DMS153 treated with DMSO at 0.1 percent for 48 hours (cell line): ENCODE data around the gene KIF2A.
"Not testable (repeated sequence)": the region's sequence is repeated elsewhere in the genome, so short reads cannot be mapped to it uniquely, and the experiment has no call there.

Experiments
- DNase-seq: peaks from one replicate; lab custom pipeline; 2025; ENCODE audit not compliant: unreplicated experiment; lab: John Stamatoyannopoulos, UW

KIF2A gene

DNA sequence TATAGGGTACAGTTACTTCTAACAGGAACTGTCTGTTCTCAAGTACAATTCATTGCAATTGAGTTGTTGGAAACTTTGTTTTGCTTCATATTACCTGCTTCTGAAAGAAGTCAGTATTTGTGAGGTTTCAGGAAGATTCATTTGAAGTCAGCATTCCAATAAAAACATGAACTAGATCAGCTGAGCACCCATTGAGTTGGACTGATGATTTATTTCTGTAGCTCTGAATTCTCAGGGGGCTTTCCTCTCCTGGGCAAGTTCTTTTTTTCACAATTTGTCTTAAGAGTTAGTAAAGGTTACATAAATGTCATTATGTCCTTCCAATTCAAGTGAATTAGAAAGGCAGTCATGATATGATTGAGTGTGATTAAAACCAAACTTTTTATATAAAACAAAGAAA lies 16.2 kb upstream of the KIF2A start:
- no peak for DNase-seq

DNA sequence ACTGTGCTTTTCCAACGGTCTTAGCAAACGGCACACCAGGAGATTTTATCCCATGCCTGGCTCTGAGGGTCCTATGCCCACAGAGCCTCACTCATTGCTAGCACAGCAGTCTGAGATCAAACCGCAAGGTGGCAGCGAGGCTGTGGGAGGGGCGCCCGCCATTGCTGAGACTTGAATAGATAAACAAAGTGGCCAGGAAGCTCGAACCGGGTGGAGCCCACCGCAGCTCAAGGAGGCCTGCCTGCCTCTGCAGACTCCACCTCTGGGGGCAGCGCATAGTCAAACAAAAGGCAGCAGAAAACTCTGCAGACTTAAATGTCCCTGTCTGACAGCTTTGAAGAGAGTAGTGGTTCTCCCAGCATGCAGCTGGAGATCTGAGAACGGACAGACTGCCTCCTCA lies 14.2 kb upstream of the KIF2A start:
- not testable (repeated sequence) for DNase-seq

DNA sequence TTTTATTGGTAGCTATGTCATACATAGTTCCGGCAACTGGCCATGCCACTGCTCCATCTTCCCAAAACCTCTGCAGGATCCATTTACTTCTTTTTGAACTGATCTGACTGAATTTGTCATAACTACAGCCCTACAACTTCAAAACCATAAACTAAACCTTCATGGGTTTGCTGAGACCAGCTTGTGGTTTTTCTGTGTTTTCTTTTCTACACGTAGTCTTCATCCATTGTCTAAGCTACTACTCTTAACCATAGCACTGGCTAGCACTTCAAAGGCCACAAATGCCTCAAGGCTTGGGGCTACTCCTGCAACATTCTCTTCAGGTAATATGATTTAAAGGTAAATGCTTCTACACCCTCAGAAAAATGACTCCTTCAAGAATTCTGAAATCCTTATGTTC lies 9.0 kb upstream of the KIF2A start:
- DNase-seq = no peak

DNA sequence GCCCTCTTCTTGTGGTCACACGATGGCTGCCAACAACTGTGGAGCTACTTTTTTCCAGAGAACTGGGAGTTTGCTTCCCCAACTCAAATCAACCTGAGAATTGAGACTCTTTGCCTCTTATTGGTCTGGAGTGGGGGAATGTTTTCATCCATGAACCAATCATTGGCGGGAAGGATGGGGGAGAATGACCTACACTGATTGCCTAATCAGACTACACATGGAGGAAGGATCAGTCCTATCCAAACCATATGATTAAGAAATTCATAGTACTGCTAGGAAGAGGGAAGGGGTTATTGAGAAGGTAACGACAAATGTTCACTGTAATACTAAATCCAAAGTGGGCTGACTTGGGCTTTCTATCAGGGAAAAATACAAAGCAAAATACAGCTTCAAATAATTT lies 7.9 kb upstream of the KIF2A start:
- no peak for DNase-seq

DNA sequence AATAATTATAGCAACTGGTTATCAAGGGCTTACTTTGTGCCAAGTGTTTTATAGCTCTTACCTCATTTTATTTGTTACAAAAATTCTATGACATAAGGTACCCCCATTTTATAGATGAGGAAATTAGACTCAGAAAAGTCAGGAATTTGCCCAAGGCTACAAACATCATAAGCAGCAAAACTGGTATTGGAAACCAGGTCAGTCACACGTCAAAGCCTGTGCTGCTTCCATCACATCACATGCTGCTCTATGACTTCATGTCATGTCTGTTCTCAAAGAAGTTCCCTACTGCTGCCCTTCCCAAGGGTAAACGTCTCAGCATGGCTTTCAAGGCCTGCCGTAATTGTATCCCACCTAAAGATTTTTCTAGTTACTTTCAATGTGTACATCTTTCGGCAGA lies 6.9 kb upstream of the KIF2A start:
- no peak for DNase-seq

DNA sequence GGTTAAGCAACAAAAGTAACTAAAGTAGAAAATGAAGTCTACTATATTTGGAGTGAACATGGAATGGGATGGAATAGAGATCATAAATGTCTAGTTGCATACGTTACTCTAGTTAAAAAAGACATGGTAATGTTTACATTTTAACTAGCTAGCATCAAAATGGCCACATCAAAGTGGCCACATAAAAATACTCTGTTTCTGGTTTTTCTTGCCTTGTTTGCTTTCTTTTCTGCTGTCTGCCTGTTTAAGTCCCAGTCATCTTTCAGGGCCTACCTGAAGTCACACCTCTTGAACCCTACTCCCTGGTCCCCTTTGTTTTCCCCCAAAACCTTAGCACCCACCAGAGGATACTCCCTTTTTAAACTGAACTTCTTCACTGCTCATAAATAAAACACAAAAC lies 6.4 kb upstream of the KIF2A start:
- DNase-seq = no peak

DNA sequence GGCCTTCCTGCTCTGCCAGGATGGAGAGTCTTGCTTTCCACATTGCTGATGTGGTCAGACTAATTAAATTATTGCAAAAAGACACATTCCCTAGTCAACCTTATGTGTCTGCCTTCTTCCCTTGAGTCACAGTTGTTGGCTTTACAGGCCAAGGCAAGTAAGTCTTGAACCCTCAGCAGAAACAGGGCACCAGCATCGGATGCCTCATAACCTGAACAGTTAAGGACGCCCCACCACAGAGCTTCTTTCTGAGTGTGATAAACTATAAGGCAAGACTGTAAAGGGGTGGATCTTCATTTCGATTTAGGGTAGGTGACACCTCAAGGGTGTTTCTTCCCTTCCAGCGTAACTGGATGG lies 670 bp upstream of the KIF2A start:
- DNase-seq = no peak

DNA sequence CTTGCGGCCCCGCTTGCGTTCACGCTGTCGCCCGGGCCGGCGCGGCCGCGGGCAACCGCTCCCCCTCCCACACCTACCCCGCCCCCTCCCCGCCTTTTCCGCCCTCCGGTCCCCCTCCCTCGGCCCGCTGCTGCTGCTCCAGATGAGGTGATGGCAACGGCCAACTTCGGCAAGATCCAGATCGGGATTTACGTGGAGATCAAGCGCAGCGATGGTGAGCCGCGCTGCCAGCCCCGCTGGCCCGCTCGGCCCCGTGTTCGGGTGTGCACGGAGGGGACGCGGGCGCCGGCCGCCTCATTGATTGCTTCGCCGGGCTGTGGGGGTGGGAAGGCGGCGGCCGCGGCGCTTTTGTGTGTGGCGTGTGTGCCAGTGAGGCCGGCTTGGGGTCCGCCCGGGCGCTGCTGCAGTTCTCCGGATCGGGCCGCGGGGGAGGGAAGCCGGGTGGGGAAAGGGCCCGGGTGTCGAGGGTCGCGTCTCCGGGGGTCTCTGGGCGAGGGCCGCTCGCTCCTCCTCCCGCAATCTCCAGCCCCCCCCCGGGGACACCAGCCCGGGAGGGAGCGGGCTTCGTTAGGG lies 403 bp downstream of the KIF2A start:
- no peak for DNase-seq

DNA sequence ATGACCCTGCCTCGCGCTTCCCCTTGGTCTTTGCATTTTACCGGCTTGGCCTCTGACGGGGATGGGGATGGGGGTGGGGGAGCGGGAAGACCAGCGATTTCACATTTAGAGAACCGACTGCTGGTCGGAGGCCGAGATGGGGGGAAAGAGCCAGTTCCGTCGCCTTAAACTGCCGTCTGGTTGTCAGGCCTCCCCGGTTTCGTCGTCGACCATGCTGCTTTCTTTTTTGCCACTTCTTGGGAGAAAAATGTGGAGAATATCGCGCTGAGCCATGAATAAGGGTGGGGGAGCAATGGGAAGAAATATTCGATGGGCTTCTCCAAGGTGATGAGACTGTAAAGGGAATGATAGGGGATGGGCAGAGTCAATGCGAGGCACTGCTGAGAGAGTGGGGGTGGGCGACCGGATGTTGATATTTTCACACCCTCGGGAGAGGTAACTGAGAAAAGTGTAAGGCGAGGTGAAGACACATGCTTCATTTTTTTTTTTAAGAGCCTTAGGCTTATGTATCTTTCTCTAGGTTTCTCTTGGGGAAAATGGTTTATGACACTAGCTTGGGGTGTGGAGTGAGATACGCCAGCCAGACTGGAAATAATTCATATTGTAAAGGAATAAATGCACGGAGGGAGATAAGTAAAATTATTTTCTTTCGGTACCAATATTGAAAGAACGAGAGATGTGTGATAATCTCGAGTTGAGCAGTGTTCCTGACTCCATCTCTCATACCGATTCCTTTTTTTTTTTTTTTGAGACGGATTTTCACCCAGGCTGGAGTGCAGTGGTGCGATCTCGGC lies 1.1 kb downstream of the KIF2A start:
- no peak for DNase-seq

DNA sequence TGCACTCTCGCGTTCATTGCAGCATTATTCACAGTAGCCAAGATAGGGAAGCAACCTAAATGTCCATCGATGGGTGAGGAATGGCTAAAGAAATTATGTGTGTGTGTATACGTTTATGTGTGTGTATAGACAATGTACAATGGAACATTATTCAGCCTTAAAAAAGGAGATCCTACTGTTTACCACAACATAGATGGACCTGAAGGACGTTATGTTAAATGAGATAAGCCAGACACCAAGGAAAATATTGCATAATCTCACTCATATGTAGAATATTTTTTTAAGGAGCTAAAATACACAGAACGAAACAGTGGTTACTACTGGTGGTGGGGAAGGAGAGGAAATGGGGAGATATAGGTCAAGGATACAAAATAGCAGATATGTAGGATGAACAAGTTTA lies 2.4 kb downstream of the KIF2A start:
- no peak for DNase-seq

DNA sequence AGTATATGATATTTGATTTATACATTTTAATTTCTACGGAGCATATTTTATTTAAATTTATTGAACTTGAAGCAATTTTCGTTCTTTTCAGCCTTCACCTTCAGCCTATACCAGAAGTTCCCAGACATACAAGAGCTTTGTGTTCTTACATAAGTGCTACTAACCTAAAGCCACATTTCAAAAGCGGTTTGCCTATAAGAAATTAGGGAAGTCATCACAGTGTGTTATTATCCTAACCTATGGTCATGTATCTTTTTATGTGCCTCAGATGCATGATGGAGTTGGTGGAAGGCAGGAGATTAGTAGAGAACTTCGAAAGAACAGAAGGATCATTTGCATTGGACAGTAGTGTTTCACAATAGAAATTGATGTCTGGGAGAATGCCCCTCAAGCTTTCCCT lies 3.1 kb downstream of the KIF2A start:
- DNase-seq = no peak

DNA sequence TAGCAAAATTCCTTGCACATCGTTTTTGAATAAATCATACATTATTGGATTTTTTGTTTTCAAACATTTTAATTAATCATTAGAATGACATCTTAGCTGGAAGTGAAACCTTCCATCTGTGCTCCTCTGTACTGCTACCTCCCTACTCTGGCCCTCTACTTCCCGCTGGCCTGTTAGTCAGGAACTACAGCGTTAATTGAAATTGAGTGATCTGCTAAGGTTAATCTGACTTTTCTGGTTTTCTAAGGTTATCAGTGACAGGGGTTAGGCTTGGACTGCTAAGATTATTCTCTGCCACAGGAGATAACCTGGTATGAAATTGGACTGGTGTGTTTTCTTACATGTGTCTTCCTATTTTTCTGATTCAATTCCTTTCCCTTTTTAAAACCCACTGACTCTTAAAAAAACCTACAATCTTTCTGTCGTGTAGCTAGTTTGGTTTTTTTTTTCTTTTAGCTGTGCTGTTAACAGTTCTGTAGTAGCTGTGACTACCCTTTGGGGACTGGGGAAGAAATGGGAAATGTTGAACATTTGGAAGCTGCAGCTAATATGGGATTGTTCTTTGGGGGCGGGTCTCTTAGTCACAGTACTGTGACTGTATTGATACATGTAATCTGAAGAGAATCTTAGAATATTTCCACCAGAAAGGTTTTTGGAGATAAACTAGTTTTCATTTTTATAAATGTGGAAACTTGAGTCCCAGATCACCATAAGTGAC lies 4.6 kb downstream of the KIF2A start:
- no peak for DNase-seq

DNA sequence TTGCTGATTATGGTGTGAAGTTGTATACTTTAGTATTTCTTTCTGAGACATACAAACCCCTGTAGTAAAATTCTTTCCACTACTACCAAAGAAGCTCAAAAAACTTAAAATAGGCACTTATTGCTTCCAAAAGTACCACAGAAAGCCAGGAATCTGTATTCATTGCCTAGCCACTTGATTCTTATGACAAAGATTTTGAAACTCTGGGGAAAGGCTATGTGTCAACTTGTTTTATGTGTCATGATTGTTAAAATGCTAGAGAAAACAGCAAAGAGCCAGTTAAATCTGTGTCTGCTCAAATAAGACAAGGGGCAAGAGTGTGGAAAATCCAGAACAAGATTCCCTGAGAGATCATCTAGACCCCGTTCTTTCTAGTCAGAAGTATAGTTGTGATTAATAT lies 6.0 kb downstream of the KIF2A start:
- DNase-seq = no peak

DNA sequence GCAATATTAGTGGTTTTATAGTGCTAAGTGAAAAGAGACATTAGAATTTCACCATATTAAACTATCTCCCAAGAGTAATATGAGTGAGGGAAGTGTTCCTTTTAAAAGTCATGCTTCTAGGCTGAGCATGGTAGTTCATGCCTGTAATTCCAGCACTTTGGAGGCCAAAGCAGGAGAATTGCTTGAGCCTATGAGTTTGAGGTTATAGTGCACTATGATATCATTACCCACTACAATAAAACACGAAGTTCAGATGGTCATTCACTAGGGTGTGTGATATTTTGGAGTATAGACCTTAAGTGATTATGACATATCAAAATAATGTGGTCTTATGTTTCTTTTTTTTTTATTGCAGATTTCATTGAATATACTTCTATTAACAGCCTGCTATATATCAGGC lies 6.7 kb downstream of the KIF2A start:
- no peak for DNase-seq

DNA sequence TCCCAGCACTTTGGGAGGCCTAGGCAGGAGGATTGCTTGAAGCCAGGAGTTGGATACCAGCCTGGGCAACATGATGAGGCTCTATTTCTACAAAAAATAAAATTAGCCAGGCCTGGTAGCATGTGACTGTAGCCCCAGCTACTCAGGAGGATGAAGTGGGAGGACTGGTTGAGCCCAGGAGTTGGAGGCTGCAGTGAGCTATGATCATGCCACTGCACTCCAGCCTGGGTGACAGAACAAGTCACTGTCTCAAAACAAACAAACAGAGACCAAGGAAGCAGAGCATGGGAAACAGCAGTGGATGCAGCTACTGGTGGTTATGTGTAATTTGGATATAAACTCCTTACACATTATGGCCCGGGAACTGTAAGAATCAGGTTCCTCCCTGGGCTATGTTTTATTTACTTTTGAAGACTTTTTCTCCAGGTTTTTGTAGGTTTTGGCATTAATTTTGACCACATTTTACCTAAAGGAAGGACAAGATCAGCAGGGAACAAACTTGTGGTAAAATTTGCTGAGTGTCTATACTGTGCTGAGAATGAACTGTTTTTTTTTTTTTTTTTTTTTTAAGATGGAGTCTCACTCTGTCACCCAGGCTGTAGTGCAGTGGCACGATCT lies 8.3 kb downstream of the KIF2A start:
- DNase-seq = no peak

DNA sequence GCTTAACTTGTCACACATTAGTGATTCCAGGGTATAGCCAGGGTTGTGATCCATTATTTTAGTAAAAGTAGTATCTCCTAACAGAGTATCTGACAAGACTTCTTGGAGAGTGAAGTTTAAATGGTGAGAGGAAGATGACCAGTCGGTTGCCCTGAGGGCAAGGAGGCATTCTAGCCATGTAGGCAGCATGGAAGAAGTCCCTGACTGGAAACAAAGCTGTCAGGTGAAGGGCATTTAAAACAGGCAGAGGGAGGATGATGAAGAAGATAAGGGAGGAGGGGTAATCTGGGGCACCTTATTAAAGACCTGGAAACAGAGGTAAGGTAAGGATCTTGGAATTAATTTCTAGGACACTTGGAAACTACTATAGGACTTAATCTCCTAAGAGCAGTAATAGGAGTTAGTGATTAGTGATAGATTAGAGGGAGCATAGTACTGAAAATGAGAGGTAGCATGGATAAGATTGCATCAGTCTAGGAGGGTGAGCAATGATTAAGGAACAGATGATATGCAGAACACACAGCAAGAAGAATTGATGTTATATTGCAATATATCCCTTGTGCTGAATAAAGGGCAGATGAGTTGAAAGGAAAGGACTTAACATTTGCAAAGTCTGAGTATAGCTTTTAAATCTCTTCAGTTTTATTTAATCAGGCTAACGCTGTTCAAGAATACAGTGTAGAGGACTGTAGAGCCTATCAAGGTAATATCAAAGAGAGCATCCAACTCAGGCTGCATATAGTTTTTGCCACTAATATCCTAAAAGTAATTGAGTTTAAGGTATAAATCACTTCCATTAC lies 9.6 kb downstream of the KIF2A start:
- DNase-seq = no peak

DNA sequence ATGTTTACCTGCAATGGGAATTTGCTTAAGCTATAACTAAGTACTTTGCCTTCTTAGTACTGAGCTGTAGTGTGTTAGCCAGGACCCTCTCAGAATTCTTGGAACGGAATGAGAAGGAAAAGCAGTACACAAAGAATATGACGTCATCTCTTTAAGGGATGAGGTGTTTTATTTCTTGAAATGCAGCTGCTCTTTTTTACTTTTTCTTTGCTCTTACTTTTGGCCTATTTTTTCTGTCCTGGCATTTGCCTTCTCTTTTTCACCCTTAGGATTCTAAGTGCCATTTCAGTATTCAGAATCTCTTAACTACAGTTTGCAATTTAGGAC lies 10.1 kb downstream of the KIF2A start:
- no peak for DNase-seq

DNA sequence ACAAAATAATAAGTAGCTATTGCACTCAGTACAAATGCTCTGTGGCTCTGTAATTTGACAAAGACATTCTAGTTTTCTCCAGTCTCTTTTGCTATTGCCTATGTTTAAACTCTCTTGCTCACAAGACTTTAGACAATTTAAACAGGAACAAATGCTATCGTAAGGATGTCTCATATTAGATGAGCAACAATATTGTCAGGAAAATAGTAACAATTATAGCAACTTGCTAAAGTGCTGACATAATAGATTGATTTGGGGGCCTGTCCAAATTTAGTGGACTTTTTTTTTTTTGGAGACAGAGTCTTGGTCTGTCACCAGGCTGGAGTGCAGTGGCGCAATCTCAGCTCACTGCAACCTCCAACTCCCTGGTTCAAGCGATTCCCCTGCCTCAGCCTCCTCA lies 11.8 kb downstream of the KIF2A start:
- no peak for DNase-seq

DNA sequence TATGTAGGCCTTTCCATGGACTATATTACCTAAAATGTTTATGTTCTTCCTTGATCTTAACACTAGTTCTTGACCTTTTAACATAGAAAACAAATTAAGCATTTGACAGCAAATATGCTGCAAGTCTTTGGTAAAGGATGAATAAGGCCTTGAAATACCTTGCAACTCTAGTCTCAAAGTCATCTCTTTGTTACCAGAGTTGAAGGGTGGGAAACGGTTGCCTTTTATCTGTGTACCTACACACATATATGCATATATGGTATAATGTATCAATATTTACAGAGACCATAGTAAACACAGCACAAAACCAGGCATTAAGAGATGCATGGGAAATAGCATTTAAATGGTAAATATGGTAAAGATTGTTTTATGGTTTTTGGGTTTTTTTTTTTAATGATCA lies 16.5 kb downstream of the KIF2A start:
- no peak for DNase-seq

DNA sequence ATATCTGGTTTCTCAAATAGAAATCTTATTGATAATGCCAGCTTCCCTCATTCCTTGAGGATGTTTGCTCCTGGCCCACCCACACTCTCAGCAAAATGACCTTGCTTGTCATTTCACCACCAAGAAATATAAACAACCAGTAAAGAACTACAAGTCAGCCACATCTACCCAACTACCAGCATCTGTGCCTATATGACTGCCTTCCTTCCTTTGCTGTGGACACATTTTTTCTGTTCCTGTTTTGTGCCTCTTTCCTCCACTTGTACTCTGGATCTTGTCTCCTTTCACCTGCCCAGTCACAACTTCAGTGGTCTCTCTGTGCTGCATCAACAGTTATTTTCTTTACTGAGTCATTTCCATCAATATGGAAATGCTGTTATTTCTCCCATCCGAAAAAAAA lies 20.3 kb downstream of the KIF2A start:
- DNase-seq = no peak

DNA sequence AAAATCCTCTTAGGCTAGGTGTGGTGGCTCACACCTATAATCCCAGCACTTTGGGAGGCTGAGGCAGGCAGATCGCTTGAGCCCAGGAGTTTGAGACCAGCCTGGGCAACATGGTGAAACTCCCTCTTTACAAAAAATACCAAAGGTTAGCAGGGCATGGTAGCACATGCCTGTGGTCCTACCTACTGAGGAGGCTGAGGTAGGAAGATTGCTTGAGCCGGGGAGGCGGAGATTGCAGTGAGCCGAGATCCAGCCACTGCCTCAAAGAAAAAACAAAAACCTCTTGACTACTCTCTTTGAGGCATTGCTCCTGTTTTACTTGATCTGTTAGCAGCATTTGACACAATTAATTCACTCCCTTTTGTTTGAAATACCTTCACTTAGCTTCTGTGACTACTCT lies 20.7 kb downstream of the KIF2A start:
- DNase-seq = no peak
